C4-2B (cell line): Measurements from ENCODE around the gene WNT2B.

Experiments used
- H3K27ac ChIP-seq: fragments of 450-650 bp; 2 replicates; pipeline ENCODE4 v1.5.1; 2017
- CTCF ChIP-seq: fragments of 450-650 bp; conservative IDR thresholded peaks from 2 replicates; pipeline ENCODE4 v1.5.1; 2017; ENCODE audit warnings: mild to moderate bottlenecking
- ZFX ChIP-seq: fragments of 450-650 bp; IDR thresholded peaks from 2 replicates; pipeline ENCODE4 v1.6.1; 2017

The WNT2B gene

GRCh38 chr1:112576240-112576639 is 67.5 kb downstream of the WNT2B start:
- no peak overlapping the region for H3K27ac ChIP-seq
- no peak for TF ChIP-seq ZFX
- no peak for TF ChIP-seq CTCF
